HepG2 (cell line): ENCODE results near the gene CUEDC2. TPM values are rescaled to one million over a fixed set of nuclear protein-coding genes. Genes with fewer than 3 reads are reported as not detected.
A peak's percentile ranks its signal among the peaks of the same experiment; 100 is the strongest.

Experiments
- AHR ChIP-seq: IDR thresholded peaks from 2 replicates; pipeline ENCODE4 v1.6.1; 2018; ENCODE audit warnings: missing genetic modification reagents, missing compliant biosample characterization
- ATF6 ChIP-seq: sonication (generic); formaldehyde crosslinking; conservative IDR thresholded peaks from 2 replicates; pipeline ENCODE4 v1.4.0; 2020; ENCODE audit warnings: missing genetic modification reagents
- ATF7-NPFF ChIP-seq: sonication (generic); formaldehyde crosslinking; IDR thresholded peaks from 2 replicates; pipeline ENCODE4 v1.8.1; 2023; ENCODE audit warnings: mild to moderate bottlenecking, low read depth, missing genetic modification reagents, moderate library complexity
- DNMT3B ChIP-seq: conservative IDR thresholded peaks from 2 replicates; pipeline ENCODE4 v1.6.1; 2016; ENCODE audit warnings: missing biosample characterization, control low read depth
- GTF3A ChIP-seq: sonication (generic); formaldehyde crosslinking; conservative IDR thresholded peaks from 2 replicates; pipeline ENCODE4 v1.4.0; 2020; ENCODE audit warnings: mild to moderate bottlenecking, missing genetic modification reagents
- MTA1 ChIP-seq: sonication (generic); formaldehyde crosslinking; IDR thresholded peaks from 2 replicates; pipeline ENCODE4 v1.4.0; 2020; ENCODE audit warnings: missing genetic modification reagents, mild to moderate bottlenecking, borderline replicate concordance
- NCOA1 ChIP-seq: sonication (generic); formaldehyde crosslinking; IDR thresholded peaks from 2 replicates; pipeline ENCODE4 v1.9.0; 2021; ENCODE audit warnings: missing genetic modification reagents
- NR2C2 ChIP-seq: sonication (generic); formaldehyde crosslinking; IDR thresholded peaks from 2 replicates; pipeline ENCODE4 v1.4.0; 2020; ENCODE audit warnings: missing genetic modification reagents, mild to moderate bottlenecking, moderate library complexity, borderline replicate concordance
- ONECUT2 ChIP-seq: sonication (generic); formaldehyde crosslinking; IDR thresholded peaks from 2 replicates; pipeline ENCODE4 v1.4.0; 2020; ENCODE audit warnings: missing genetic modification reagents
- POGK ChIP-seq: sonication (generic); formaldehyde crosslinking; conservative IDR thresholded peaks from 2 replicates; pipeline ENCODE4 v1.8.0; 2022; ENCODE audit warnings: mild to moderate bottlenecking, moderate library complexity, missing genetic modification reagents
- RARA ChIP-seq: IDR thresholded peaks from 2 replicates; pipeline ENCODE4 v1.6.1; 2016; ENCODE audit warnings: missing genetic modification reagents, missing compliant biosample characterization
- SP1 ChIP-seq, 2 experiments: fragments of 450-650 bp in 1 of 2; sonication (generic) in 1 of 2; formaldehyde crosslinking in 1 of 2; IDR thresholded peaks; 2 replicates each; pipeline versions ENCODE4 v1.4.0 to v1.6.1; 2016 to 2020; ENCODE audit warnings: missing genetic modification reagents in 1 of 2
- TEAD3 ChIP-seq: optimal IDR thresholded peaks from 2 replicates; pipeline ENCODE3; 2016; ENCODE audit warnings: borderline replicate concordance
- TMF1 ChIP-seq: sonication (generic); formaldehyde crosslinking; IDR thresholded peaks from 2 replicates; pipeline ENCODE4 v1.8.1; 2022; ENCODE audit warnings: low read depth, missing genetic modification reagents
- ZBTB38 ChIP-seq: sonication (generic); formaldehyde crosslinking; IDR thresholded peaks from 2 replicates; pipeline ENCODE4 v1.5.1; 2020; ENCODE audit warnings: mild to moderate bottlenecking, missing genetic modification reagents
- ZFP1 ChIP-seq: IDR thresholded peaks from 2 replicates; pipeline ENCODE4 v1.6.1; 2016
- ZNF142 ChIP-seq: sonication (generic); formaldehyde crosslinking; IDR thresholded peaks from 2 replicates; pipeline ENCODE4 v1.4.0; 2020; ENCODE audit warnings: missing genetic modification reagents
- ZNF34 ChIP-seq: sonication (generic); formaldehyde crosslinking; IDR thresholded peaks from 2 replicates; pipeline ENCODE4 v1.4.0; 2020; ENCODE audit warnings: mild to moderate bottlenecking, missing genetic modification reagents, borderline replicate concordance
- ZNF510 ChIP-seq: sonication (generic); formaldehyde crosslinking; IDR thresholded peaks from 2 replicates; pipeline ENCODE4 v1.4.0; 2020; ENCODE audit warnings: low read depth, mild to moderate bottlenecking, missing genetic modification reagents
- ZNF589 ChIP-seq: sonication (generic); formaldehyde crosslinking; conservative IDR thresholded peaks from 2 replicates; pipeline ENCODE4 v1.8.0; 2022; ENCODE audit warnings: mild to moderate bottlenecking, moderate library complexity, missing genetic modification reagents
- polyA plus RNA-seq, 8 experiments: library from polyadenylated mRNA; depleted of rRNA in 3 of 8; stranded (reverse) in 7 of 8; unstranded in 1 of 8; fragments of >200 nt; fragmentation: Illumina TruSeq in 4 of 8; extraction: Trizol in 4 of 8; gene quantifications; 2 replicates each; pipeline versions ENCODE4 v1.2.1 to v1.2.3, GENCODE V29; 2011 to 2016; ENCODE audit warnings: low read depth in 4 of 8, missing spikeins in 1 of 8, mixed read lengths in 1 of 8; ENCODE audit not compliant: insufficient read depth in 1 of 8
- total RNA-seq, 5 experiments: library from RNA; depleted of rRNA; stranded (reverse); fragments of >200 nt; fragmentation: Illumina TruSeq; extraction: Trizol; gene quantifications; 2 replicates each; pipeline ENCODE4 v1.2.3, GENCODE V29; 2016; ENCODE audit warnings: low read depth in 1 of 5

CUEDC2 gene
- total and polyA plus RNA-seq, 2 of the 13 experiments (the other 11 are each of a cell fraction or from before 2014, with no cell fraction given): 13.1 to 18.4 TPM

- TF ChIP-seq ATF6 (CRISPR knock-in tag) (peak; percentile 87; the same call in 1 of the 2 replicates), NCOA1 (CRISPR knock-in tag) (no peak), RARA (CRISPR knock-in tag) (peak; percentile 66; the same call in 1 of the 2 replicates), ZNF510 (peak; percentile 94), ZBTB38 (CRISPR knock-in tag) (peak; percentile 75; the same call in 1 of the 2 replicates), ZNF34 (peak; percentile 90), TMF1 (peak; percentile 90; the same call in 1 of the 2 replicates), ZNF142 (CRISPR knock-in tag) (peak; percentile 81), POGK (CRISPR knock-in tag) (peak; percentile 95), ONECUT2 (CRISPR knock-in tag) (no peak), AHR (CRISPR knock-in tag) (peak; percentile 81), ATF7-NPFF (CRISPR knock-in tag) (peak; percentile 90), ZNF589 (CRISPR knock-in tag) (0 out of 2 replicates have a peak, but pooled peaks have one; percentile 72), ZFP1 (CRISPR knock-in tag) (0 out of 2 replicates have a peak, but pooled peaks have one; percentile 44), TEAD3 (CRISPR knock-in tag) (peak; percentile 84), DNMT3B (CRISPR knock-in tag) (no peak), NR2C2 (CRISPR knock-in tag) (peak; percentile 68), MTA1 (CRISPR knock-in tag) (peak; percentile 90; the same call in 1 of the 2 replicates), GTF3A (CRISPR knock-in tag) (peak; percentile 89), SP1 (IDR thresholded peaks at IDR 0.05) (no peak), SP1 (CRISPR knock-in tag; IDR thresholded peaks at IDR 0.05) (peak; percentile 66)
Observed at GRCh38 chr10:102422545-102423129, 9.7 kb downstream of the CUEDC2 start (continued).
